ENCODE data around the gene EP400.

GRCh38 chr12:132083614-132083940, 133.8 kb downstream of the EP400 start:
- TF ChIP-seq EZH2 (IDR thresholded peaks at IDR 0.05; ENCODE audit: low read length): no peak
- TF ChIP-seq, protein P1, sequence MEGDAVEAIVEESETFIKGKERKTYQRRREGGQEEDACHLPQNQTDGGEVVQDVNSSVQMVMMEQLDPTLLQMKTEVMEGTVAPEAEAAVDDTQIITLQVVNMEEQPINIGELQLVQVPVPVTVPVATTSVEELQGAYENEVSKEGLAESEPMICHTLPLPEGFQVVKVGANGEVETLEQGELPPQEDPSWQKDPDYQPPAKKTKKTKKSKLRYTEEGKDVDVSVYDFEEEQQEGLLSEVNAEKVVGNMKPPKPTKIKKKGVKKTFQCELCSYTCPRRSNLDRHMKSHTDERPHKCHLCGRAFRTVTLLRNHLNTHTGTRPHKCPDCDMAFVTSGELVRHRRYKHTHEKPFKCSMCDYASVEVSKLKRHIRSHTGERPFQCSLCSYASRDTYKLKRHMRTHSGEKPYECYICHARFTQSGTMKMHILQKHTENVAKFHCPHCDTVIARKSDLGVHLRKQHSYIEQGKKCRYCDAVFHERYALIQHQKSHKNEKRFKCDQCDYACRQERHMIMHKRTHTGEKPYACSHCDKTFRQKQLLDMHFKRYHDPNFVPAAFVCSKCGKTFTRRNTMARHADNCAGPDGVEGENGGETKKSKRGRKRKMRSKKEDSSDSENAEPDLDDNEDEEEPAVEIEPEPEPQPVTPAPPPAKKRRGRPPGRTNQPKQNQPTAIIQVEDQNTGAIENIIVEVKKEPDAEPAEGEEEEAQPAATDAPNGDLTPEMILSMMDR (optimal IDR thresholded peaks at IDR 0.05 in 1 of 3, IDR thresholded peaks at IDR 0.05 in 1 of 3, conservative IDR thresholded peaks at IDR 0.05 in 1 of 3; ENCODE audit: extremely low read depth in 1 of 3, insufficient read depth in 2 of 3, low read length in 3 of 3): no peak
